ENCODE measurements around the gene BTBD8.

BTBD8 gene

GRCh38 chr1:92211166-92211565, 131.0 kb downstream of the BTBD8 start:
- Histone ChIP-seq H3K4me3 (ENCODE audit: low read depth, low read length, poor library complexity, severe bottlenecking) (no peak overlapping the region), H3K9ac (ENCODE audit: low read length) (no peak overlapping the region), H2AFZ (ENCODE audit: low read length) (no peak overlapping the region), H3K9me3 (ENCODE audit: low read length) (0 out of 2 replicates have a peak, but pooled peaks cover 2% of the 10 kb centered on the region), H3K36me3 (ENCODE audit: insufficient read depth, low read length) (no peaks in the 10 kb centered on the region), H3F3A (ENCODE audit: insufficient read depth, low read length) (no peaks in the 10 kb centered on the region), H3K9me2 (ENCODE audit: low read depth, low read length) (no peaks in the 10 kb centered on the region), H3K4me1 (ENCODE audit: insufficient read depth, low read length, severe bottlenecking) (no peaks in the 10 kb centered on the region), H3K4me2 (ENCODE audit: low read length) (no peak overlapping the region), H3K27me3 (ENCODE audit: insufficient read depth, low read length) (no peaks in the 10 kb centered on the region), H3K27ac (ENCODE audit: low read depth, low read length, poor library complexity, severe bottlenecking) (no peak overlapping the region), H3K79me2 (ENCODE audit: insufficient read depth, low read length) (no peaks in the 10 kb centered on the region), H4K20me1 (ENCODE audit: insufficient read depth, low read length) (no peaks in the 10 kb centered on the region)
- TF ChIP-seq EZH2 (IDR thresholded peaks at IDR 0.05; ENCODE audit: borderline replicate concordance, low read length) (no peak), CTCF (IDR thresholded peaks at IDR 0.05; ENCODE audit: low read length) (no peak)

DNA sequence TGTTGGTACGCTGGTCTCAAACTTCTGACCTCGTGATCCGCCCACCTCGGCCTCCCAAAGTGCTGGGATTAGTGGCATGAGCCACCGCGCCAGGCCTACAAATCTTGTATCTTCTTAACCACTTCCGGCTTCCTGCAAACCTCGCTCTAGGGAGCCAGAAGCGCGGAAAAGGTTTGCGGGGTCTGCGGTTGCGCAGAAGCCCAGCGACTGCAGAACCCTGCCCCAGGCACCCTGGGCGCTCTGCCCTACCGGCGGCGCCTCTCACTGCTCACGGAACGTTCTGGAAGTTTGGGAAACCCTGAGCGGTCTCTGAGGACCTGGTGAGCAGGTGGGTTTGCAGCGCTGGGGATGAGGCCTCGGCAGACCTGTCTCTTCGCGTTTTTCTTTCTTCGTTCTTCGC, 137.6 kb downstream of the BTBD8 start, which contains the start of gene C1orf146:
Gene C1orf146 (plus strand): TSS at position 195 of the 400 bp plus-strand sequence. CDS start 13,506 bp downstream, outside the sequence.
- Histone ChIP-seq H2AFZ (ENCODE audit: low read length) (no peak within 1 kb of the TSS), H3K27ac (ENCODE audit: low read depth, low read length, poor library complexity, severe bottlenecking) (no peak within 1 kb of the TSS), H3K4me1 (ENCODE audit: insufficient read depth, low read length, severe bottlenecking) (no peaks in the 10 kb centered on the region), H3K27me3 (ENCODE audit: insufficient read depth, low read length) (no peaks in the 10 kb centered on the region), H3K79me2 (ENCODE audit: insufficient read depth, low read length) (no peaks in the 10 kb centered on the region), H3K4me3 (ENCODE audit: low read depth, low read length, poor library complexity, severe bottlenecking) (no peak within 1 kb of the TSS), H4K20me1 (ENCODE audit: insufficient read depth, low read length) (no peaks in the 10 kb centered on the region), H3F3A (ENCODE audit: insufficient read depth, low read length) (no peaks in the 10 kb centered on the region), H3K4me2 (ENCODE audit: low read length) (no peak within 1 kb of the TSS), H3K9me2 (ENCODE audit: low read depth, low read length) (no peaks in the 10 kb centered on the region), H3K9me3 (ENCODE audit: low read length) (no peaks in the 10 kb centered on the region), H3K9ac (ENCODE audit: low read length) (no peak within 1 kb of the TSS), H3K36me3 (ENCODE audit: insufficient read depth, low read length) (no peaks in the 10 kb centered on the region)
- TF ChIP-seq EZH2 (IDR thresholded peaks at IDR 0.05; ENCODE audit: borderline replicate concordance, low read length) (no peak), CTCF (IDR thresholded peaks at IDR 0.05; ENCODE audit: low read length) (no peak)

GRCh38 chr1:92218559-92218958, 138.4 kb downstream of the BTBD8 start:
- no peak overlapping the region for H3K4me3 ChIP-seq (ENCODE audit: low read depth, low read length, poor library complexity, severe bottlenecking)
- no peaks in the 10 kb centered on the region for H3K9me3 ChIP-seq (ENCODE audit: low read length)
- no peaks in the 10 kb centered on the region for H3K79me2 ChIP-seq (ENCODE audit: insufficient read depth, low read length)
- no peaks in the 10 kb centered on the region for H3K27me3 ChIP-seq (ENCODE audit: insufficient read depth, low read length)
- H3K27ac ChIP-seq (ENCODE audit: low read depth, low read length, poor library complexity, severe bottlenecking) = no peak overlapping the region
- TF ChIP-seq CTCF (IDR thresholded peaks at IDR 0.05; ENCODE audit: low read length) (no peak), EZH2 (IDR thresholded peaks at IDR 0.05; ENCODE audit: borderline replicate concordance, low read length) (no peak)
- H3K4me1 ChIP-seq (ENCODE audit: insufficient read depth, low read length, severe bottlenecking) = no peaks in the 10 kb centered on the region
- H2AFZ ChIP-seq (ENCODE audit: low read length) = no peak overlapping the region
- no peak overlapping the region for H3K4me2 ChIP-seq (ENCODE audit: low read length)
- no peaks in the 10 kb centered on the region for H3K9me2 ChIP-seq (ENCODE audit: low read depth, low read length)
- H3F3A ChIP-seq (ENCODE audit: insufficient read depth, low read length) = no peaks in the 10 kb centered on the region
- H4K20me1 ChIP-seq (ENCODE audit: insufficient read depth, low read length) = no peaks in the 10 kb centered on the region
- no peaks in the 10 kb centered on the region for H3K36me3 ChIP-seq (ENCODE audit: insufficient read depth, low read length)
- H3K9ac ChIP-seq (ENCODE audit: low read length) = no peak overlapping the region
